GM19372 (cell line): ENCODE measurements around the gene CDK18.

Experiments
- ATAC-seq: cut with Tn5 transposase; IDR thresholded peaks from one replicate; pipeline ENCODE4 v1.9.1; 2021; ENCODE audit warnings: mild to moderate bottlenecking, low read depth, moderate library complexity; ENCODE audit not compliant: unreplicated experiment

CDK18 gene

DNA sequence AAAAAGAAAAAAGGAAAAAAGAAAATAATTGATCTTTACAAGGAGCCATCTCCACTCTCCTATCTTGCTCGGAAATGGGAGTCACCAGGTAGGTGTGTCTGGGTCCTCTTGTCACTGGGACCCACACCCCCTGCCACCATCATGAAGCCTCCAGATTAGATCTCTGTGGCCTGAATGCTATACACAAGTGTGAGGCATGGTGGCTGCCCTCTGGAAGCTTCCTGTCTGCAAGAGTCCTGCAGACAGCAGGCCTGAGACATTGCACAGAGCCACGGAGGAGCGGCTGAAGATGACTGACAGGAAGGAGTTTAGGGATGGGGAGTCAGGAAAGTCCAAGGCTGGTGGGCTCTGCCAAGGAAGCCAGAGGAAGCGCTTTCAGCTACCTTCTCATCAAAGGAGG, 16.2 kb downstream of the CDK18 start:
- no peak for ATAC-seq

- no peak for ATAC-seq
These were observed 17.2 kb downstream of the CDK18 start for GRCh38 chr1:205521686-205522085.

GRCh38 chr1:205522692-205523091, 18.2 kb downstream of the CDK18 start:
- ATAC-seq: no peak

- ATAC-seq: no peak
These were observed 18.9 kb downstream of the CDK18 start for GRCh38 chr1:205523261-205523890.

DNA sequence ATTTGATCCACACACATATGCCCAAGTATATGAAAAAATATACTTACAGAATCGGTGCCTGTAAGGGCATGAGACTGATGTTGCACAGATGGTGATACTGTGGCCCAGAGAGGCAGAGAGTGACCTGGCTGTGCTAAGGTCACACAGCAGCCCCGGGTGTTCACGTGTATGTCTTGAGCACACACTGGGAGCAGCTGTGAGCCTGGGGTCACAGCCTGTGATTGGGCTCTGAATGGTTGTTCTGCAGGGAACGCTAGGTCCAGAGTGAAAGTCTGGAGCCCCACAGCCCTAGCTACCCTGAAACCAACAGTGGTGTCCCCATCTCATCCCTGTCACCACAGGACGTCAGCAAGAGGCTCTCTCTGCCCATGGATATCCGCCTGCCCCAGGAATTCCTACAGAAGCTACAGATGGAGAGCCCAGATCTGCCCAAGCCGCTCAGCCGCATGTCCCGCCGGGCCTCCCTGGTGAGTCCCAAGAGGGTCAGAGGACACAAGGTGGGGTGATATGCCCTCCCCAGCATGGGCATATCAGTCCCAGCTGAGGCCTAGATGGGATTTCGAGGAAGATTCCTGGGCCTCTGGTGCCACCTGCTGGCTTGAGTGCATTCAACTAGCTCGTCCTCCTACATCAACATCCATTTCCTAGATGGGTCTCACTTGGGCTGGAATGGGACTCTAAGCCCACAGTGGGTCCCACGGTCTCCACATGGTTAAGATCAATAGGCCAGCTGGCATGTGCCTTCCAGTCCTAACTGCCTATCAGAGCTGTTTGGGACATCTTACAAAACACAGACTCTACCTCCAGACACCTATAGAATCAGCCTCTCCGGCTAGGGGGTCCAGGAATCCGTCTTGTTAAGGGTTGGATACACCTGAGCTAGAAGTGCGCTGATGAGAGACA, 19.7 kb downstream of the CDK18 start:
- ATAC-seq: no peak

- ATAC-seq: no peak
These were observed 20.3 kb downstream of the CDK18 start for GRCh38 chr1:205524794-205525101.

GRCh38 chr1:205525495-205526285, 21.2 kb downstream of the CDK18 start:
- ATAC-seq: no peak

DNA sequence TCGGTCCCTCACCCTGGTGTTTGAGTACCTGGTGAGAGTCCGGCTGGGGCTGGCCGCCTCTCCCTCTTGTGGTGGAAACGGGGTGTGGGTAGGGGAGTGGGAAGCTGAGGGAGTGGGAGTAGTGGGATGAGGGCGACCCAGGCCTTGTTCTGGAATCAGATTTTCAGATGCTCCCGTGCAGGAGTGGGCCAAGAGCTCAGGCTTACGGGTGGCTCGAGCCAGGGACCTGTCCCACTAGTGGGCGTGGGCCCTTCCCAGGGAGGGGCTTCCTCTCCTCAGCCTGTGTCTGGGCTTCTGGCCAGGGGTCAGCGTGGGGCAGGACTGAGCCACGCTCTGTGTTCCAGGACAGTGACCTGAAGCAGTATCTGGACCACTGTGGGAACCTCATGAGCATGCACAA, 22.0 kb downstream of the CDK18 start:
- ATAC-seq: no peak

GRCh38 chr1:205527931-205528330, 23.5 kb downstream of the CDK18 start:
- ATAC-seq: no peak

GRCh38 chr1:205528446-205528886, 24.0 kb downstream of the CDK18 start:
- no peak for ATAC-seq

DNA sequence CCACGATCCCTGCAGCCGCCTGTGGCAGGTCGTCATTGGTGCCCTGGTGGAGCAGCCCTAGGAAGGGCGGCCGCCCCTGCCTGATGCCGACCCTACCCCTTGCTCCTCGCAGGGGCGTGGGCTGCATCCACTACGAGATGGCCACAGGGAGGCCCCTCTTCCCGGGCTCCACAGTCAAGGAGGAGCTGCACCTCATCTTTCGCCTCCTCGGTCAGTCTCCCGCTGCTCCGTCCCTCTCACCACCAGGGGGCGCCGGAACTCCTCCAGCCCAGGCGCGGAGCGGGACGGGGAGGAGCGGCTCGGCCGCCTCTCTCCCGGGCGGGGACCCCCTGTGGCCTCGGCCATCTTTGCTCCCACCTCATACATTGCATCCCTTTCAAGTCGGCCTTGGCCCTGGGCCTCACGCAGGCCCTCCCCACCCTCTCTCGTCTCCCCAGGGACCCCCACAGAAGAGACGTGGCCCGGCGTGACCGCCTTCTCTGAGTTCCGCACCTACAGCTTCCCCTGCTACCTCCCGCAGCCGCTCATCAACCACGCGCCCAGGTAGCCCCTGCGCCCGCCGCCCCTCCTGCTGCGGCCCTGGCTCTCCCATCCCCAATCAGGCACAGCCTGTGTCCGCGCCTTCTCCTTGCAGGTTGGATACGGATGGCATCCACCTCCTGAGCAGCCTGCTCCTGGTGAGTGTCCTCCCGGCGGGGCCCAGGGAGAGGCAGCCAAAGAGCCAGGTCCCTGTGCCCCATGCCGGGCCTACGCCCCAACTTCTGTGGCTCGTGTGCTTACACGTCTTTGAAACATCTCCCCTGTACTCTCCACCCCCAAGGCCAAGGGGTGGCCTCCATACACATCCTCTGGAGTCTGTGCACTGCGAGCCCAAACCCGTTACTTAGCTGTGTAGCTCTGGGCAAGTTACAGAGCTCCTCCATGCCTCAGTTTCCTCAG, 24.7 kb downstream of the CDK18 start:
- no peak for ATAC-seq

- no peak for ATAC-seq
These were observed 25.6 kb downstream of the CDK18 start for GRCh38 chr1:205530116-205530515.

GRCh38 chr1:205531191-205532025, 26.9 kb downstream of the CDK18 start:
- ATAC-seq: no peak

DNA sequence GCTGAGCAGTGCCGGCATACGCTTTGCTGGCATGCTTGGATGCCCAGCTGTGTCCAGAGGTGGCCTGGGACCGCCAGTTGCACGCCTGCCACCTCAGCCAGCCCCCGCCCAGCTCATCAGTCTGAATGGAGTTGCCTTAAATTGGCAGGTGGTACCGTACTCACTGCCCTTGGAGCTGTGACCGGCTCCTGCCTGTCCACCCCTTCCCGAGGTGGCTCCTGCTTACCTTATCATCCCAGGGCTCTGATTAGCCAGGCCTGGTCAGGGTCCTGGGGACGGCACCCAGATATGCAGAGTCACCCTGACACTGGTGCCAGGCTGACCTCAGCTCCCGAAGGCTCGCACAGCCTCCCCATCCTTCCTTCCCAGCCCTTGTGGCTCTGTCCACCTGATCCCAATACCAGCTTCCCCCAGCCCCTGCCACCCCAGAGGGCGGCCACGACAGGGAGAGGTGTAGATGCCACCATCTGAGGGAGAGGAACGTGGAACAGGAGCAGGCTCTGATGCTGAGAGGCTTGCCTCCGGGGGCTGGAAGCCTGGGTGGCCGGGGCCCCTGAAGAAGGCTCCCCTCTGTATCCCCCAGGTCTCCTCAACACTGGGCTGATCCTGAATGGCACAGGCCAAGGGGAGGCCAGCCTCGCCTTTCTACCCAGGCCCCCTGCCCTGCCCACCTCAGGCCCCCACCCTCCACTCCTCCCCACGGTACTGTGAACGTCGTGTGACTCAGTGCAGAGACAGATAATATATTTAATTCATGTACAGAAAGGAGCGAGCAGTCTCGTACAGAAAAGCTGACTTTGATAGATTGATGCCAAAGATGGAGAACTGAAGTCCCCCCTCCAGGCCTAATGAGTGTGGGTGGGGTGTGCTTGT, 27.8 kb downstream of the CDK18 start:
- no peak for ATAC-seq

- no peak for ATAC-seq
These were observed 28.7 kb downstream of the CDK18 start for GRCh38 chr1:205532996-205533735.

DNA sequence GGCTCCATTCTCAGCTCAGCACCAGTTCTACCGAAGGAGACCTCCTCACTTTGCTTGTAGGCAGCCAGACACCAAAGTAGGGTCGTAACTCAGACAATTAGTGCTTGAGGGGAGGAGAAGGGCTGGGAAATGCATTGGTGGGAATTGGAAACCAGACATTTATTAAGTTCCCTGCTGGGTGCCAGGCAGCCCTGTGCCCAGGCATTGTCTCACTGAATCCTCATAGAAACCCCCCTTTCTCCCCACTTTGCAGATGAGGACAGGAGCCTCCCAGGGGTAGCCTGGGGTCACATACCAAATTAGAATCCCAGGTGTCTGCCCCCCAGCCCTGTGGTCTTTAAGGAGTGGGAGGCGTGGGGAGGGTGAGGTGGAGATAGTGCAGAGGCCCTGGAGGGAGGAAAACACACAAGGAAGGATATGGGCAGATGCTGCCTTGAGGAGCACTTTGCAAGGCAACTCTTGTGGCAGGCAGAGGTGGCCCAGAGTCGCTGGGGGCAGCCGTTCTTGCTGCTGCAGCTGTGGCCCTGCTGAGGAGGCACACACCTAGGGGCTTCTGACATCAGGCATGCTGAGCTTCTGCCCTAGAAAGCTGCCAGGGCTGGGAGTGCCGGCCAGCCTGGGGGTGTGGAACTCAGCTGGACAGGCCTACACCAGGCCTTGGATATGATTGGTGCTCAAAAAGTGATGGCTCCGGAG, 29.4 kb downstream of the CDK18 start:
- ATAC-seq: no peak

- ATAC-seq: no peak
These were observed 30.0 kb downstream of the CDK18 start for GRCh38 chr1:205534444-205534985.
